OCI-LY3 (cell line): ENCODE data around the gene CCDC74B.
"Not testable (repeated sequence)": the region's sequence is repeated elsewhere in the genome, so short reads cannot be mapped to it uniquely, and the experiment has no call there.

Experiments used
- CTCF ChIP-seq: fragments of 200-600, 300-600 bp; sonication (generic); IDR thresholded peaks from 2 replicates; pipeline ENCODE4 v1.5.1; 2014; ENCODE audit warnings: antibody characterized with exemption, low read length, low read depth
- EZH2phosphoT487 ChIP-seq: fragments of 200-600 bp; shearing (Covaris generic); IDR thresholded peaks from 2 replicates; pipeline ENCODE4 v1.6.1; 2018; ENCODE audit warnings: antibody characterized with exemption, mixed run types, low read depth

GRCh38 chr2:130141002-130141401, 3.9 kb downstream of the CCDC74B start:
- not testable (repeated sequence) for TF ChIP-seq CTCF, EZH2phosphoT487
